Inferior parietal cortex (tissue), 1 donor: ENCODE data around the gene EPHA2.

Experiments
- DNase-seq: peaks from one replicate; pipeline ENCODE4 v3.0.0-alpha.2; 2016; ENCODE audit errors: extremely low spot score

The EPHA2 gene

DNA sequence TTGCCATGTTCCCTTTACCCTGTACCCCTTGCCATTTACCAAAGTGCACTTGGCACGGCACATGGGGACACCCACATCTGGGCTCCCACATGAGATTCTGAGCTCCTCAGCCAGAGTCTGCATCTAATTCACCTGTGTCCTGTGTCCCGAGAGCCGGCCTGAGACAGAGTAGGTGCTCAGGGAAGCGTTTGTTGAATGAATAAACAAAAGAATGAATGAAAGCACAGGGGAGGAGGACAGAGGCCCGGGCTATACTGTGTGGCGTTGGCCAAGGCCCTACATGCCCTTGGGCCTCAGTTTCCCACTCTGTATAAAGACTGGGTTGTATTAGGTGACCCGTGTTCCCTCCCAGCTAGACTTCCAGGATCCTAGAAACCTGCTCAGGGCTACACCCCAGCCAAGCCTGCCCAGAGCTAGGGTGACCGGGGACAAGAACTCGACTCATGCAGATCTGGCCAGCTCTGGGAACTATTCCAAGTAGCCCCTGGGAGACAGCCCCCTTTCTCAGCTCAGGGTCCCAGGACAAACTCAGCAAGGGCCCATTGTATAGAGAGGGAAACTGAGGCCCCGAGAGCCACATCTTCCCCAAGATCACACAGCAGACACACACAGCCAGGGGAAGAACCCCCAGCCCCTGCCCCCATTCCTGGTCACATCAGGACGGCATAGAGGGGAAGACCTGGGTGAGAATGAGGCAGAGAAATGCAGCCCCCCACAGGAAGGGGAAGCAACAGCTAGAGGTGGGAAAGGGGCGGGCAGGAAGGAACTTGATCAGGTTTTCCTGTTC, 6.0 kb downstream of the EPHA2 start:
- DNase-seq: no peak

DNA sequence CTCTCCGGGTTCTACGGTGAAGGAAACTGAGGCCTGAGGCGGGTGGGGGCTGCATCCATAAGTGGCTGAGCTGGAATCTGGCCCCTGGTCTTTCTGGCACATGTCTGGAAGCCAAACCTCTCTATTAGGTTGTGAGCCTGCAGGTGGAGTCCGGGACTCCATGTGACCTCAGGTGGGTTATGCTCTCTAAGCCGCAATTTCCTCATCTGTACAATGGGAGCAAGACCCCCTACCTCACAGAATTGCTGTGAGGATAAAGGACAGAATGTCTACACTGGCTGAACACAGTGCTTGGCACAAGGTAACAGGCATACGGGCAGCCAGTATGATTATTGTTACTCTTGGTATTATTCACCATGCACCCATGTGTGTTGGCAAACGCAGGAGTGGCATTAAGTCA, 6.7 kb downstream of the EPHA2 start:
- no peak for DNase-seq

DNA sequence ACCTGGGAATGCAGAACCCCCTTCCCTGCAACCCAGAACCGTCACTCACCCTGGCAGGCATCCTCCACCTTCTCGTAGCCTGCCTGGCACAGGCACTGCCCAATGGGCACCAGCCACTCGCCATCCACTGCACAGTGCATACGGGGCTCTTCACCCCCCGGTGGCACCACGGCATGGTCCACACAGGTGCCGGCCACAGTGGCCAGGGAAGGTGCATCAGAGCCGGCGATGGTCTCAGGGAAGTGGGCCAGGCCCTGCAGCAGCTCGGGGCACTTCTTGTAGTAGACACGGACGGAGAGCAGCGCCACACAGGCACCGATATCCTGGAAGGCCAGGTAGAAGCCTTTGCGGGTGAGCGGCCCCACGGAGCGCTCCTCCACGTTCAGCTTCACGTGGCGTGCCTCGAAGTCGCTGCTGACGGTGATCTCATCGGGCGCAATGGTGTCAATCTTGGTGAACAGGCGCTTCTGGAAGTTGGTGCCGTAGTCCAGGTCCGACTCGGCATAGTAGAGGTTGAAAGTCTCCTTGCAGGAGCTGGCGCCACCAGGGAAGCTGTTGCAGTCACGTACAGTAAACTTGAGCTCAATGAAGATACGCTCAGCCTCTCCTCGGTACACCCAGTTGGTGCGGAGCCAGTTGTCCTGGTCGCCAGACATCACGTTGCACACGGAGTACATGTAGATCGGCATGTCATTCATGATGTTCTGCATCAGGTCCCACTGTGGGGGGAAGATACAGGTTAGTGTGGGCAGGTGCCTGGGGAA, 7.4 kb downstream of the EPHA2 start:
- no peak for DNase-seq

DNA sequence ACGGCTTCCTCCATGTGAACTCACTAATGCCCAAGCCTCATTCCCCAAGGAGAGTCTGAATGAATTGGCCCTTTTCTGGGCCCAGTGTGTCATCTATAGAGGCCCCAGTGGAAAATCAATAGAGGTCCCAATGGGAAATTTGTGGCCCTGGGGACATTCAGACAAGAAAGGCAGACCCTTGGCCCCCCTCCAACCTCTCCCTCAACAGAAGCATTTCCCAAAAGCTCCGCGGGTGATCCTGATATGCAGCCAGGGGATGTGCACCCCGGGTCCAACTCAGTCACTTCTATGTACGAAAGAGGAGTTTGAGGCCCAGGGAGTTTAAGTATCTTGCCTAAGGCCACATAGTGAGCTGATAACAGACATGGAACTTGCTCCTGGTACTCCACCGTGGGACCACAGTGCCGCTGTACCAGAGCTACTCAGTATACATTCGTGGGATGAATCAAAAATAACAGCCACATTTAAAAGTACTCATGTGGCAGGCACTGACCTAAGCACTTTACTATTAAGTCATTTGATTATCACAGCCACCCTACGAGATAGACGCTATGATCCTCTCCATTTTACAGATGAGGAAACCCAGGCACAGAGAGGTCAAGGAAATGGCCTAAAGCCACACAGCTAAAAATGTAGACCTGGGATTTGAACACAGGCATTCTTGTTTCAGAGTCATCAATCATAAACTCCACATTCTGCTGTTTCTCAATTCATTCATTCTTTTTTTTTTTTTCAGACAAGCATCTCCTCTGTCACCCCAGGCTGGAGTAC, 8.5 kb downstream of the EPHA2 start:
- DNase-seq: no peak

DNA sequence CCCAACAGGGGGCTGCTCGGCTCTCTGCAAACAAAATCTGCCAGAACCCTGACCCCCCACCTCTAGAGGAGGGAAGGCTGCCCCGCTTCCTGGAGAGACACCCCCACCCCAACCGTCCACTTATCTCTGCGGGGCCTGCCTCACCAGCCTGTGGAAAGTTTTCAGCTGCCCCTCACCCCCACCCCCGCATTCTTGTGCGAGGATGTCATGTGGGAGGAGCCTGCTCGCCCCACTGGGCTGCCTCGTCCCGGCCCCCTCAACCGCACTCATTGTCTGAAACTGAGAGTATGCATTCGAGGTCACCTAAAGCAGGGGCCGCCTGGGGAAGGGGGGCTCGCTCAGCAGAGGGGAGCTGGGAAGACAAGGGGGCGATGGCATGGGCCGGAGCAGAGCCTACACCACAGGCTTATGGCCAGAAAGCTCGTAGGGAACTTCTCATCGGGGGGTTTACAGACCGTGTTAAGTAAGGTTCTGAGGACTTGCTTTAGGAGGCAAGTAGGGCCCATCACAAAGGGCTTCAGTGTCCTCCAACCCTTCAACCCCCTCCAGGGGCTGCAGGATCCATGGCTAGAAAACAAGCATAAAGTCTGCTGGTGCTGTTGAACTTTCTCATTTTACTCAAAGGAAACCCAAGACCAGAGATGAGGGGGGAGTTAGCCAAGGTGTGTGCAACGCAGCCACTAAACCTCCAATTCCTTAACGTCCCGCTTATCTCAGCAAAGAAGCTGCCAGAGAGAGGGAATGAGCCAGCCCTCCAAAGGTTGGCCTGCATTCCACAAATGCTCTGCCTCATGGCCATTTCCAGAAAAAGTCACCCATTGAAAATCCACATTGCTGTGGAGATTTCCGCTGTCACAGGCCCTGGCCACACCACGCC, 9.4 kb downstream of the EPHA2 start:
- DNase-seq: no peak

DNA sequence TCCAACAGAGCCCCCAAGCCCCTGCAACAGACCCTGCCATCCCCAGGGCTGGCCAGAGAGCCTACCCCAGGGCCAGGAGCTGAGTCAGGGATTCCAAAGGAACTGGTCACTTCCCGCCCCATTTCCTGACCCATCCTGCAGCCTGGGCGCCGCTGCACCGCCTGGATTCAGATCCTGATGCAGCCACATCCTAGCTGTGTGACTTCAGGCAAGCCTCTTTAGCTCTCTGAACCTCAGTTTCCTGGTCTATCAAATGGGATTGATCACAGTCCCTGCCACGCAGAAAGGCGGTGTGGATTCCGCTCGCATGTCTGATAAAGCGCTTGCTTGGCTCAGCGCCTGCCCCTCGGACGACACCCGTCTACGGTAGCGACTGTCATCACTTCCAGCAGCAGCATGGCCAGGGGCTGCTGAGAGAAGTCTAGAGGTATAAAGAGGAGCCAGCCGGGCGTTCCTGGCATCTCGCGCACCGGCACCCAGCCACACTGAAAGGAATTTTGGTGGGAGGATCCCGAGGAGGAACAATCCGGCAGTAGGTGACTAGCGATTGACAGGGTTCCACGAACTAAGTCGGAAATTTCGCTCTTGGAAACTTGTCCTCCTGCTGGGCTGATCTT, 10.1 kb downstream of the EPHA2 start:
- DNase-seq: no peak

DNA sequence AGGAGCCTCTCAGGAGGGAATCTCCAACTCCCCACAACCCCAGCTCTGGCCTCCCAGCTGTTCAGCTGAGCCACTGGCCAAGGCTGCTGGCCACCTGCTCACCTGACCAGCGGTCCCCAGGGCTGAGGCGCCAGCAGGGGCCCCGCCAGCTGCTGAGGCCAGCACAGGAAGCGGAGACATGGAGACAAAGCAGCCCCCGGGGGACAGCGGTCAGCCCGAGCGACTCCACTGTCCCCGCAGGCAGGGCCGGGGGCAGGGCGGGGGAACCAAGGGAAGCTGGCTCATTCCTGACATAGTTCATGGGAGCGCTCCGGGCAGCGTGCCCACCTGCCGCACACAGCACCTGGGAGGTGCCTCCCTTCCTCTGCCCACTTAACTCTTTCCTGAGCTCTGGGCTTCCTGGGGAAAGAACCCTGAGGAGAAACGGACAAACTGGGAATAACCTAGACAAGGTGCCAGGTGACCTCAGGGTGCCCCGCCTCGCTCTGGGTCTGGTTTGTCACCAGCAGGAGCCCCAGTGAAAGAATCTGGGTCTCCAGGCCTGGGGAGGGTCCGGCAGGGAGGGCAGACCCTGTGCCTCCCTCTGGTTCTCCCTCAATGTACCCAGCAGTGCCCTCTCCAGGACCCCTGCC, 10.7 kb downstream of the EPHA2 start:
- no peak for DNase-seq

DNA sequence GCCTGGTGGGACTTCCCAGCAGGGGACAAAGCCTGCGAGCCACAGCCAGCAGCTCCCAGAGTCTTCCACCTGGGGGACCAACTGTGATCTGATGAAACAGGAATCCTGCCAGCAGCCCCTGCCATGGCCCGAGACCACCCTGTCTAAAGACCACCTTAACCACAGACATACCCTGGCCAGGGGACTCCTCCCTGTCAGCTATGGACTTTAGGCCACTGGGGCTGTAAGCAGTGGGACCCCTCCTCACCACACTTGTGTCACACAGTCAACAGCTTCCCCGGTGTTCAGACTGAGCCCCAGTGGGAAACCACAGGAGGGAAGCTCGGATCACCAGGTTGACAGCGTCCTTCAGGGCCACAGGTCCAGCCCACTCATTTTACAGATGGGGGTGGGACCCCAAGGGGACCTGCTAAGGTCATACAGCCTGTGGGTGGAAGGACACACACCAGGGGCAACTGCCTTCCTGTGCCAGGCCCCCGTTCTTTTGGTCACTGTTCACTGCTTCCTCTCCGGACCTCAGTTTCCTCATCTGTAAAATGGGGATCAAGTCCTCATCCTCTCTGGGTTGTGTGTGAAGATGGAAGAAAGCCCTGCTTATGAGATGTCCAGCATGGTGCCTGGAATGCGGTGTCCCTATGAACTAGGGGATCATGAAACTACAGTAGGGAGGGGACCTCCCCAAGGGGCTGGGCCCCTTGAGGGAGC, 11.4 kb downstream of the EPHA2 start:
- DNase-seq: no peak

DNA sequence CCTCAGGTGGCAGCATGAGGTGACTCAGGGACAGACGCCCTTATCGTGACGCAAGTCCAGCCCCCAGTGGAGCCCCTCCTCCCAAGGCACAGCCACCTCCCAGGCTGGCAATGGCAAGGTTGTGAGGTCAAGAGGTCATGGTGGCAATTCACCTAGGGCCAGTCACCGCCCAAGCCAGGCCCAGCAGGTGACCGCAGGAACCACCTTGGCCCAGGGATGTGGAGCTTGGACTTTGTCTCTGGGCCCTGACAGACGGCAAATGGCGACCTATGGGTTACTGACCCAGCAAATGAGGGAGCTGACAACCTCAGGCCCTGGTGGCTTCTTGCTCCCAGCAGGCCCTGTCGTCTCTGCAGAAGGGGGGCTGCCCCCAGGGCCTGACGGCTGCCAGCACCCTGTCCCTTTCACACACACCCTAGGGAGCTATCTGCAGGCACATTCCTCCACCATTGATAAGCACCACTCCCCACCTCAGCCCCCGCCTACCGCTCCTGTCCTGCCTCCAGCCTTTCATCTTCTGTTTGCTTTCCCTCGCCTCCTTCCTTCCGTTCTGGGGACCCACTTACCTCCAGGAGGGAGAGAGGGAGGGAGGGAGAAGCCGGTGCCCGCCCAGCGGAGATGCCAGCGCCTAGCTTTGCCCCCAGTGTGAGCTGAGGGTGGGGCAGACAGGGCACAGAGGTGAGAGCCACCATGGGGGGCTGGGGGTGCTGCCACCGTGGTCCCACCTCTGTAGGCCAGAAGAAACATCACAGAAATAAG, 12.1 kb downstream of the EPHA2 start:
- no peak for DNase-seq

DNA sequence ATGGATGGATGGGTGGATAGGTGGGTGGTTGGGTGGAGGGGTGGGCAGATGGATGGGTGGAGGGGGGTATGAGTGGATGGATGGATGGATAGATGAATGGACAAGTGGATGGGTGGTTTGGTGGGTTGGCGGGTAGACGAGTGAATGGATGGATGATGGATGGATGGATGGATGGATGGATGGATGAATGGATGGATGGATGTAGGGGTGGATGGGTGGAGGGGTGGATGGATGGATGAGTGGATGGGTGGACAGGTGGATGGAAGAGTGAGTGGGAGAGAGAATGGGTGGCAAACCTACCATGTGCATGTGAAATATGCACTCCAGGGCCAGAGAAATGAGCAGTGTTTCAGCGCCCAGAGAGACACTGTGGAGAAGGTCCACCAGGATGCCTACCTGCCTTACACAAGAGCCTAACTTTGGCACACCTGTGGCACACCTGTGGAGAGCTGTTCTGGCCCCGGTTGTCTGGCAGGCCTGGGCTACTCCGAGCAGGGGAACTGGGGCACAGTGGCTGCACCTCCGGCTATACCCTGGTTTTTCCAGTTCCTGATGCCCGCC, 12.8 kb downstream of the EPHA2 start:
- no peak for DNase-seq

DNA sequence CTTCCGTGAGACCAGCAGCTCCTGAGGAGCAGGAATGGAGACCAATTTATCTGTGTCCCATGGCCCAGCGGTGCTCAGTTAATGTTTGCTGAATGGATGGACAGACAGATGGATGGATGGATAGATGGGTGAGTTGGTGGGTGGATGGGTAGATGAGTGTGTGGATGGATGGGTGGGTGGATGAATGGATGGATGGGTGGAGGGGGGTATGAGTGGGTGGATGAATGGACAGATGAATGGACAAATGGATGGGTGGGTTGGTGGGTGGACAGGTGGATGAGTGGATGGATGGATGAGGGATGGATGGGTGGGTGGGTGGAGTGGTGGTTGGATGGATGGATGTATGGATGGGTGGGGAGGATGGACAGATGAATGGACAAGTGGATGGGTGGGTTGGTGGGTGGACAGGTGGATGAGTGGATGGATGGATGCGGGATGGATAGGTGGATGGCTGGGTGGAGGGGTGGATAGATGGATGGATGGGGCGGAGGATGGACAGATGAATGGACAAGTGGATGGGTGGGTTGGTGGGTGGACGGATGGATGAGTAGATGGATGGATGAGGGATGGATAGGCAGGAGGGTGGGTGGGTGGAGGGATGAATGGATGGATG, 13.4 kb downstream of the EPHA2 start:
- DNase-seq: no peak

DNA sequence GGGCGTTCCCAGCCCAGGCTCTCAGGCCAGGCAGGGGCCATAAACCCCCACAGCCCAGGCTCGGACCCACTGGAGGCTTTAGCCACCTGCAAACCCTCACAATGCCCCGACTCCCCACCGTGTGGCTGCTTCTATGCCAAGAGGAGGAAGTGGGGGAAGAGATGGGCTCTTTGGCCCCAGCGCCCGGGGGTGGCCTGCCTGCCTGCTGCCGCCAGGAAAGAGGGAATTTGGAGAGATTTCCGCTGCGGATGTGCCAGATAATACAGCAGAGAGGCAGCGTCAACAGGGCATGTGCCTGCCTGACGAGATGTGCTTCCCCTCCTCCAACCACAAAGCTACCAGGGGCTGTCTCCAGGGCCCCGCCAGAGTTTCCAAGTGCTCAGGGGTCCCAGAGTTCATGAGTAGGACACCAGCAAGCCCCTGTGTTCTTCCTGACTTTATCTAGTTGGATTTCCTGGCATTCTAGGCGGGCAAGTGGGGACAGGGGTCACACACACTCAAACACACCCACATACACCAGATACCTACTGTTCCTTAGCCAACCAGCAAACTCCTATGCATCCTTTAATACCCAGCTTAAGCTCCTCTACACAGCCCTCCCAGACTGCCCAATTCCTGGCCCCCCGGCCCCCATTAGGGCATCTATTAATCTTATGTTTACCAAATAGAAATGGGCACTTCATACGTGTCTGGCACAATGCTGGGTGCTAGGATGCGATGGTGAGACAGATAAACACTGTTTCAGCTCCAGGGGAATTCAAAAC, 14.1 kb downstream of the EPHA2 start:
- no peak for DNase-seq

DNA sequence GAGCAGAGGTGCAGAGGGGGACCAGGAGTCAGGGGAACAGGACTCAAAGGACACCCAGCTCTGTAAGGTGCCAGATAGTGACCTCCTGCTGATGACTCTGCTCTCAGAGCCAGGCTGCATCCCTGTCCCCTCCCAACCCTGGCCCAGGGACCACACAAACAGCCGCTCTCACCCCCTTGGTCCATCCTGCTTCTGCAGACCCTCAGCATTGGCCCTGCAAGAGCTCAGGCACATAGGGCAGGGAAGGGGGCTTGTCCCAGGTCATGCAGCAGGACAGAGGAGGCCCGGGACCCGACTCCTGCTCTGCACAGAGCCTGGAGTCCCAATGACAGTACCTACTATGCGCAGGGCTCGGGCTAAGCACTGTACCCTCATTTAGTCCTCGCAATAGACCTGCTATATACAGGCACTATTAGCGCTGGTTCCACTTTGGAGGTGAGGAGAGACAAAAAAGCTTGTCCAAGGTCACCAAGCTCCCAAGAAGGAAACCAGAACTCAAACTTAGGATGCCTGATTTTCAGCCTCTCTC, 15.7 kb downstream of the EPHA2 start:
- DNase-seq: no peak

DNA sequence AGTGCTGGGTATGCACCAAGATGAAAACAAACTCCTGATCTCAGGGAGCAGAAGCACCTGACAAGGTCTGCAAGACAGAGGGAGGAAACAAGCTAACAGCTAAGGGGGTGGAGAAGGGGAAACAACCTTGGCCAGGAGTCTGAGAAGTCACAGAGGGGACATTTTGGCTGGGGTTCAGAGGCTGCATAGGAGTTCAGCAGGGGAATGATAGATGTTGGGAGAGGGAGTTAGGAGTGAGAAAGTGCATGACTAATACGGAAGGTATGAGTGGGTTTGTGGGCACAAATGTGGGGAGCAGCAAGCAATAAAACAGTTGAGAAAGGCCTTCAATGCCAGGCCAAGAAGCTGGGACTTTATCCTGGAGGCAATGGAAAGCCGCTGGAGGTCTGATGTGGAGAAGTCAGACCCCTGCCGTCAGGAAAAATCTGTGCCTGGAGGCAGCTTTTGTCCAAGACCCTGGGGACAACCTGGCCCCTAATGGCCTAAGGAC, 16.4 kb downstream of the EPHA2 start:
- DNase-seq: no peak

DNA sequence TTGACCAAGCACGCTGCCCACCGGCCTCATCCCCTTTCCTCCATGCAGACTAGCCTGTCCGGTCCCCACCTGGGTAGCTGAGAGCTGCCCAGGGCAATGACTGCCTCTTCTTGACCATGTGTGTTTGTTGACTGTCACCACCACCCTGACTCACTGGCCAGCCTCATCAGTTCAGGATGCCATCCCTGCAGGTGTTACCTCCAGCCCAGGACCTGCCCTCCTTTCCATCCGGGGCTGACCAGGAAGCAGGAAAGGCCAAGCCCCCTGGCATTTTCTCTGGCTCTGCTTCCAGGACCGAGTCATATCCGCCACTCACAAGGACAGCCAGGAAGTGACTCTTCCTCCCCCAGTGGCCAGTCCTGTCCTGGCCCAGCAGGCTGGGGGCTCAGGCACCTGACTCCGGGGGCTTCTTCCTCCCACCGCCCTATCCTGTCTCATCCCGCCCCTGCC, 17.1 kb downstream of the EPHA2 start:
- no peak for DNase-seq

DNA sequence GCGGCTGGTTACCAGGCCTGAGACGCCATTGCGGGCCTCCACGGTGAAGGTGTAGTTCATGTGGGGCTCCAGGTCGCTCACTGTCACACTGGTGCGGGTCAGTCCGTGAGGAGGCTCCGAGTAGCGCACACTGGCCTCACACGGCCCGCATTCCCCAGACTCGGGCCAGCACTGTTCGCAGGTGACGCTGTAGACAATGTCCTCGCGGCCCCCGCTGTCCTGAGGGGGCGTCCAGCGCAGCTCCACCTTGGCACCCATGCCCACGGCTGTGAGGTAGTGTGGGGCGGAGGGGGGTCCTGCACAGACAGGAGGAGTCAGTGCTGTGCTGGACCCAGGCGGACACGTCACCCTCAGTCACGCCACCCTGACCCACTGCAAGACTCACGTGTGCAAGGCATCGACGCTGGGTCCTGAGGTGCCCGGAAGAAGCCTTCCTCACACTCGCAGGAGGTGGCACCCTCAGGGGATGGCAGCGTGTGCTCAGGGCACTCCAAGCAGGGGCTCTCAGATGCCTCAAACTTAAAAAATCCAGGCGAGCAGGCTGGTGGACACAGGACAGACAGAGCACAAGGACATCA, 17.9 kb downstream of the EPHA2 start:
- DNase-seq: no peak

DNA sequence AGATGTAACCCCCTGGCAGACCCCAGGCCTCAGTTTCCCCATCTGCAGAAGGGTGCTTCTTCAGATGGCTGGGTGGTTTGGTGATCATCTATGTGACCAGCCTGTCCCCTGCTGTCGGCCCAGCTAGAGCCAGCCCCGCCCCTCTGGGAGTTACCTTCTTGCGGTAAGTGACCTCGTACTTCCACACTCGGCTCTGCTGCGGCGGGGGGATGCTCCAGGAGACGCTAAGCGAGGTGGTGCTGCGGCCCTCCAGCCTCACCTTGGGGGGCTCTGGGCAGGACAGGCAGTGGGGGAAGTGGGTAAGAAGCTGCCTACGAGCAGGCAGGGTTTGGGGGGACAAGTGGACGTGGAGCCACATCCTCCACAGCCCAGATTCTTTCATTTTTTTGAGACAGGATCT, 20.4 kb downstream of the EPHA2 start:
- DNase-seq: no peak
